Measurements from ENCODE around the gene PLD3.

- no peak for TF ChIP-seq EP300 (IDR thresholded peaks at IDR 0.05; ENCODE audit: borderline replicate concordance)
- no peak for TF ChIP-seq USF1 (IDR thresholded peaks at IDR 0.05)
- no peak for TF ChIP-seq MAX (IDR thresholded peaks at IDR 0.05)
- no peak for TF ChIP-seq NFIC (IDR thresholded peaks at IDR 0.05)
- no peak for TF ChIP-seq CEBPB (IDR thresholded peaks at IDR 0.05)
These were observed 31.9 kb downstream of the PLD3 start for GRCh38 chr19:40380199-40381037.

All from Ishikawa (cell line).